Nephron (organoid): ENCODE measurements around the gene VRK1.

Experiments
- H3K27ac Mint-ChIP-seq, 3 experiments: 2 replicates each; pipeline ENCODE4 v1.8.0; 2020; ENCODE audit warnings: mixed read lengths in 3 of 3, mild to moderate bottlenecking in 2 of 3, moderate library complexity in 1 of 3
- H3K27me3 Mint-ChIP-seq: 2 replicates; pipeline ENCODE4 v1.8.0; 2021; ENCODE audit warnings: low read depth, mild to moderate bottlenecking, moderate library complexity, mixed read lengths
- H3K36me3 Mint-ChIP-seq: 2 replicates; pipeline ENCODE4 v1.8.0; 2020; ENCODE audit warnings: low read depth, mixed read lengths
- H3K4me1 Mint-ChIP-seq: 2 replicates; pipeline ENCODE4 v1.8.0; 2020; ENCODE audit warnings: mixed read lengths
- H3K4me3 Mint-ChIP-seq, 3 experiments: 2 replicates each; pipeline ENCODE4 v1.8.0; 2020; ENCODE audit warnings: mild to moderate bottlenecking in 3 of 3, mixed read lengths in 3 of 3, moderate library complexity in 2 of 3
- H3K9me3 Mint-ChIP-seq: 2 replicates; pipeline ENCODE4 v1.8.0; 2020; ENCODE audit warnings: mixed read lengths
- CTCF ChIP-seq, 3 experiments: fragments of 200-600 bp; sonication (generic); IDR thresholded peaks; one replicate each; pipeline ENCODE4 v1.5.0; 2021; ENCODE audit warnings: antibody characterized with exemption in 3 of 3; ENCODE audit not compliant: unreplicated experiment in 3 of 3

Gene VRK1, protein sequence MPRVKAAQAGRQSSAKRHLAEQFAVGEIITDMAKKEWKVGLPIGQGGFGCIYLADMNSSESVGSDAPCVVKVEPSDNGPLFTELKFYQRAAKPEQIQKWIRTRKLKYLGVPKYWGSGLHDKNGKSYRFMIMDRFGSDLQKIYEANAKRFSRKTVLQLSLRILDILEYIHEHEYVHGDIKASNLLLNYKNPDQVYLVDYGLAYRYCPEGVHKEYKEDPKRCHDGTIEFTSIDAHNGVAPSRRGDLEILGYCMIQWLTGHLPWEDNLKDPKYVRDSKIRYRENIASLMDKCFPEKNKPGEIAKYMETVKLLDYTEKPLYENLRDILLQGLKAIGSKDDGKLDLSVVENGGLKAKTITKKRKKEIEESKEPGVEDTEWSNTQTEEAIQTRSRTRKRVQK

GRCh38 chr14:96796851-96797581 lies at the start of gene VRK1:
VRK1 (plus strand) TSS chr14:96797382; CDS start chr14:96833472, 36,090 bp downstream.
- TF ChIP-seq CTCF (IDR thresholded peaks at IDR 0.05; ENCODE audit: unreplicated experiment in 3 of 3) = no peak
- Mint-ChIP-seq H3K27me3 (peaks cover 4% of the 10 kb centered on the region), H3K4me3 (peak within 1 kb of the TSS; percentile 91 to 95 (median 95)), H3K27ac (peak within 1 kb of the TSS in 2 of 3 experiments; percentile 57 to 63), H3K36me3 (no peaks in the 10 kb centered on the region), H3K4me1 (peaks cover 18% of the 10 kb centered on the region), H3K9me3 (no peaks in the 10 kb centered on the region)

DNA sequence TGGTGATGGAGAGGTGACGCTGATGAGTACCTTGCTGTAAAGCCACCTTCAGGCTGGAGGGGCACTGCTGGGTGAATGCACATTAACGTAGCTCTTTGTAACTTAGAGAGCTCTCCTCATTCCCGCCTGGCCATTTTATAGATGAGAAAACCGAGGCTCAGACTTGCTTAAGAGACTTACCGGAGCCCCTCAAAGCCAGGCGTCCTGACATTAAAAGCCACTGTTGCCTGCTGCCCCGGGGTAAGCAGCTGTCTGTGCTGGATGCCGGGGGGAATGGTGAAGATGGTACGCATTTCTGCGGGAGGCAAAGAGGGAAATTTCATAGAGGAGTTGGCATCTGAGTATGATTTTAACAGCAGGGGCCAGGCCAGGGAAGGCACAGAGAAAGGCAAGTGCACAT lies 49.6 kb upstream of the VRK1 start:
- no peak for TF ChIP-seq CTCF (IDR thresholded peaks at IDR 0.05; ENCODE audit: unreplicated experiment in 3 of 3)
- H3K36me3 Mint-ChIP-seq = no peaks in the 10 kb centered on the region
- H3K27me3 Mint-ChIP-seq = peaks cover 54% of the 10 kb centered on the region
- H3K9me3 Mint-ChIP-seq = peaks cover 3% of the 10 kb centered on the region
- H3K4me3 Mint-ChIP-seq = no peak overlapping the region
- no peak overlapping the region for H3K27ac Mint-ChIP-seq
- H3K4me1 Mint-ChIP-seq = peaks cover under 1% of the 10 kb centered on the region

DNA sequence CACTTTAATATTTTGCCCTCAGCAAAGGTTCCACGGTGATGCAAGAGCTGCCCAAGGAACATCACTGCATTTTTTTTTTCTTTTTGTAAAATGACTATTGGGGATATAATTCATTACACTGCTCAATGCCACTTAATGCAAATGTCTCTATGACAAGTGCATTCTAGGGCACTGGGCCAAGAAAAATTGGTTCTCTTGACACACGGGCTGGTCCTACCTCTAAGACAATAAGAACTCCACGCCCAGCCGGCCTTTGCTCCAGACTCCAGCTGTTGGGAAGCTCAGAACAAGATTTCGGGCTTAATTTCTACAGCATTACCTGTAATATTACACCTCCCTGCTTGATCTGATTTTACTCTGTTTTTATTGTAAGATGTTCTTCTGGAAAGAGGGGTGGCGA lies 48.8 kb upstream of the VRK1 start:
- no peaks in the 10 kb centered on the region for H3K4me1 Mint-ChIP-seq
- no peaks in the 10 kb centered on the region for H3K36me3 Mint-ChIP-seq
- no peak for TF ChIP-seq CTCF (IDR thresholded peaks at IDR 0.05; ENCODE audit: unreplicated experiment in 3 of 3)
- peaks cover 47% of the 10 kb centered on the region for H3K27me3 Mint-ChIP-seq
- H3K9me3 Mint-ChIP-seq = peaks cover 3% of the 10 kb centered on the region
- no peak overlapping the region for H3K27ac Mint-ChIP-seq
- no peak overlapping the region for H3K4me3 Mint-ChIP-seq

DNA sequence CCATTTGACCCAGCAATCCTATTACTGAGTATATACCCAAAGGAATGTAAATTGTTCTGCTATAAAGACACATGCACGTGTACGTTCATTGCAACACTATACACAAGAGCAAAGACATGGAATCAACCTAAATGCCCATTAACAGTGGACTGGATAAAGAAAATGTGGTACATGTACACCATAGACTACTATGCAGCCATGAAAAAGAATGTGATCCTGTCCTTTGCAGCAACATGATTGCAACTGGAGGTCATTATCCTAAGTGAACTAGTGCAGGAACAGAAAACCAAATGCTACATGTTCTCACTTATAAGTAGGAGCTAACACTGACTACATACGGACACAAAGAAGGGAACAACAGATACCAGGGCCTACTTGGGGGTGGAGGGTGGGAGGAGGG lies 45.7 kb upstream of the VRK1 start:
- H3K27ac Mint-ChIP-seq = no peak overlapping the region
- no peaks in the 10 kb centered on the region for H3K9me3 Mint-ChIP-seq
- no peaks in the 10 kb centered on the region for H3K36me3 Mint-ChIP-seq
- no peaks in the 10 kb centered on the region for H3K4me1 Mint-ChIP-seq
- no peak for TF ChIP-seq CTCF (IDR thresholded peaks at IDR 0.05; ENCODE audit: unreplicated experiment in 3 of 3)
- peaks cover 23% of the 10 kb centered on the region for H3K27me3 Mint-ChIP-seq
- H3K4me3 Mint-ChIP-seq = no peak overlapping the region

GRCh38 chr14:96752125-96752524 lies 45.1 kb upstream of the VRK1 start:
- Mint-ChIP-seq H3K9me3 (no peaks in the 10 kb centered on the region), H3K27me3 (peaks cover 21% of the 10 kb centered on the region), H3K4me3 (no peak overlapping the region)

More at GRCh38 chr14:96752125-96752524, 45.1 kb upstream of the VRK1 start:
- H3K36me3 Mint-ChIP-seq = no peaks in the 10 kb centered on the region
- H3K4me1 Mint-ChIP-seq = no peaks in the 10 kb centered on the region
- TF ChIP-seq CTCF (IDR thresholded peaks at IDR 0.05; ENCODE audit: unreplicated experiment in 3 of 3) = no peak
- no peak overlapping the region for H3K27ac Mint-ChIP-seq
